ENCODE data around the gene TMPRSS6. TPM values are rescaled to one million over a fixed set of nuclear protein-coding genes. Genes with fewer than 3 reads are reported as not detected.

TMPRSS6 gene
- total RNA-seq, 1 experiment from 2014 or later, result 0.39 TPM

- no peaks in the 10 kb centered on the region for H3K9me3 ChIP-seq (ENCODE audit: control insufficient read depth in 1 of 2, insufficient read depth in 1 of 2, low read depth in 1 of 2, low read length in 2 of 2)
- DNase-seq (ENCODE audit: low read depth, low spot score) (no peak), ATAC-seq (no peak)
- no peak overlapping the region for H3K4me2 ChIP-seq (ENCODE audit: low read length)
- intact Hi-C loops (cut with micrococcal nuclease), result no loop called here
- no peak overlapping the region for H3K27ac ChIP-seq (ENCODE audit: low read depth, low read length)
- ChIA-PET CTCF (interaction anchor here (0.7 kb wide), 1 partner anchor 21 kb away, joined by 3 read pairs; no protein-coding TSS in a partner anchor), POLR2A (no interaction called here), RAD21 (ENCODE audit: low non-redundant PET in 1 of 2, low total read pairs in 2 of 2, uncharacterized antibody in 2 of 2, unreplicated experiment in 2 of 2) (no interaction called here)
- H3K9ac ChIP-seq (ENCODE audit: low read length), result no peak overlapping the region
- H2AFZ ChIP-seq (ENCODE audit: low read depth, low read length, poor library complexity, severe bottlenecking), result no peak overlapping the region
- no peaks in the 10 kb centered on the region for H3K36me3 ChIP-seq (ENCODE audit: control insufficient read depth in 1 of 2, insufficient read depth in 2 of 2, low read length in 2 of 2)
- H4K20me1 ChIP-seq (ENCODE audit: insufficient read depth), result no peaks in the 10 kb centered on the region
- H3K9me2 ChIP-seq (ENCODE audit: insufficient read depth), result no peaks in the 10 kb centered on the region
- BruUV-seq (replicated peaks), result no TSS peak
- H3K4me1 ChIP-seq (ENCODE audit: control insufficient read depth in 1 of 2, insufficient read depth in 2 of 2, low read length in 2 of 2), result peaks cover 0 to 18% of the 10 kb centered on the region in 2 experiments; a peak in 2 of 4 replicates
- no peaks in the 10 kb centered on the region for H3K27me3 ChIP-seq (ENCODE audit: insufficient read depth, low read length)
- no peaks in the 10 kb centered on the region for H3K79me2 ChIP-seq (ENCODE audit: insufficient read depth, low read length)
- TF ChIP-seq EZH2 (IDR thresholded peaks at IDR 0.05) (no peak), FOSL1 (IDR thresholded peaks at IDR 0.05; ENCODE audit: low read depth) (no peak), CEBPB (IDR thresholded peaks at IDR 0.05; ENCODE audit: low read depth) (no peak), SP1 (IDR thresholded peaks at IDR 0.05; ENCODE audit: low read depth) (no peak)
- no peak overlapping the region for H3K4me3 ChIP-seq (replicated peaks in 1 of 2; ENCODE audit: low read depth in 1 of 2, low read length in 2 of 2)
Measured at GRCh38 chr22:37119872-37120271, 10.4 kb upstream of the TMPRSS6 start.

GRCh38 chr22:37118083-37118482 lies 8.6 kb upstream of the TMPRSS6 start:
- H3K9me2 ChIP-seq (ENCODE audit: insufficient read depth), result no peaks in the 10 kb centered on the region
- H4K20me1 ChIP-seq (ENCODE audit: insufficient read depth), result no peaks in the 10 kb centered on the region
- no peaks in the 10 kb centered on the region for H3K27me3 ChIP-seq (ENCODE audit: insufficient read depth, low read length)
- CTCF ChIA-PET, result no interaction called here
- H2AFZ ChIP-seq (ENCODE audit: low read depth, low read length, poor library complexity, severe bottlenecking), result no peak overlapping the region
- POLR2A ChIA-PET, result no interaction called here
- H3K4me2 ChIP-seq (ENCODE audit: low read length), result no peak overlapping the region
- no TSS peak for BruUV-seq (replicated peaks)
- no peak overlapping the region for H3K4me3 ChIP-seq (replicated peaks in 1 of 2; ENCODE audit: low read depth in 1 of 2, low read length in 2 of 2)
- H3K9ac ChIP-seq (ENCODE audit: low read length), result no peak overlapping the region
- RAD21 ChIA-PET (ENCODE audit: low non-redundant PET in 1 of 2, low total read pairs in 2 of 2, uncharacterized antibody in 2 of 2, unreplicated experiment in 2 of 2), result no interaction called here
- H3K36me3 ChIP-seq (ENCODE audit: control insufficient read depth in 1 of 2, insufficient read depth in 2 of 2, low read length in 2 of 2), result no peaks in the 10 kb centered on the region
- no peaks in the 10 kb centered on the region for H3K9me3 ChIP-seq (ENCODE audit: control insufficient read depth in 1 of 2, insufficient read depth in 1 of 2, low read depth in 1 of 2, low read length in 2 of 2)
- peaks cover 0 to 14% of the 10 kb centered on the region in 2 experiments; a peak in 2 of 4 replicates for H3K4me1 ChIP-seq (ENCODE audit: control insufficient read depth in 1 of 2, insufficient read depth in 2 of 2, low read length in 2 of 2)
- DNase-seq (ENCODE audit: low read depth, low spot score), result no peak
- ATAC-seq, result no peak
- H3K79me2 ChIP-seq (ENCODE audit: insufficient read depth, low read length), result no peaks in the 10 kb centered on the region
- intact Hi-C loops (cut with micrococcal nuclease), result no loop called here
- H3K27ac ChIP-seq (ENCODE audit: low read depth, low read length), result no peak overlapping the region
- TF ChIP-seq JUND (IDR thresholded peaks at IDR 0.05) (no peak), TCF7L2 (IDR thresholded peaks at IDR 0.05; ENCODE audit: borderline replicate concordance, extremely low read depth, insufficient read depth, insufficient read length) (no peak), ATF3 (IDR thresholded peaks at IDR 0.05) (no peak), CTCF (IDR thresholded peaks at IDR 0.05 in 2 of 3, conservative IDR thresholded peaks at IDR 0.05 in 1 of 3; ENCODE audit: borderline replicate concordance in 1 of 3, insufficient read depth in 1 of 3, low read depth in 2 of 3, low read length in 2 of 3) (no peak), POLR2AphosphoS5 (IDR thresholded peaks at IDR 0.05; ENCODE audit: low read depth, low read length) (no peak), CBX3 (IDR thresholded peaks at IDR 0.05; ENCODE audit: low read depth) (no peak), SRF (IDR thresholded peaks at IDR 0.05; ENCODE audit: low read depth) (no peak), ZBTB33 (IDR thresholded peaks at IDR 0.05; ENCODE audit: extremely low read depth, insufficient replicate concordance, low read length) (no peak), FOSL1 (IDR thresholded peaks at IDR 0.05; ENCODE audit: low read depth) (no peak), EZH2phosphoT487 (IDR thresholded peaks at IDR 0.05; ENCODE audit: borderline replicate concordance) (no peak), RAD21 (IDR thresholded peaks at IDR 0.05; ENCODE audit: low read depth) (no peak), MAX (IDR thresholded peaks at IDR 0.05) (no peak), ZFX (IDR thresholded peaks at IDR 0.05) (no peak), CEBPB (IDR thresholded peaks at IDR 0.05; ENCODE audit: low read depth) (no peak)

Measured in HCT116 (cell line).